Stomach (tissue), 19 donors: ENCODE measurements around the gene OR4E1. TPM values are rescaled to one million over a fixed set of nuclear protein-coding genes. Genes with fewer than 3 reads are reported as not detected.

Experiments
- DNase-seq, 2 donors: peaks; one replicate each; pipeline versions ENCODE4 v3.0.0 to v3.0.0-alpha.2; 2013 to 2019
- H3K27ac ChIP-seq, 5 donors: fragments of 200-600 bp in 4 of 5; sonication (generic) in 4 of 5; one replicate each; pipeline ENCODE4 v1.5.1; 2013 to 2019; ENCODE audit warnings: mild to moderate bottlenecking in 1 of 5, moderate library complexity in 1 of 5
- H3K27me3 ChIP-seq, 3 donors: fragments of 200-600 bp; sonication (generic); one replicate each; pipeline ENCODE4 v1.5.1; 2017 to 2019; ENCODE audit warnings: mixed run types in 1 of 3
- H3K36me3 ChIP-seq, 4 donors: fragments of 200-600 bp; sonication (generic); 1 replicate in 3 of 4; 2 replicates in 1 of 4; pipeline ENCODE4 v1.5.1; 2016 to 2019
- H3K4me1 ChIP-seq, 4 donors: fragments of 200-600 bp; sonication (generic); one replicate each; pipeline ENCODE4 v1.5.1; 2016 to 2019
- H3K4me3 ChIP-seq, 4 donors: fragments of 200-600 bp; sonication (generic) in 3 of 4; one replicate each; pipeline ENCODE4 v1.5.1; 2016 to 2019; ENCODE audit warnings: mild to moderate bottlenecking in 1 of 4
- H3K9me3 ChIP-seq, 4 donors: fragments of 200-600 bp; sonication (generic); one replicate each; pipeline ENCODE4 v1.5.1; 2016 to 2019
- EP300 ChIP-seq: sonication (generic); formaldehyde crosslinking; IDR thresholded peaks from one replicate; pipeline ENCODE4 v1.6.1; 2017; ENCODE audit warnings: antibody characterized with exemption
- POLR2A ChIP-seq, 4 donors: fragments of 450-650 bp; IDR thresholded peaks; one replicate each; pipeline ENCODE4 v1.6.1; 2016; ENCODE audit warnings: antibody characterized with exemption in 4 of 4, control low read depth in 2 of 4, mild to moderate bottlenecking in 1 of 4, moderate library complexity in 1 of 4
- POLR2AphosphoS5 ChIP-seq, 3 donors: sonication (generic); formaldehyde crosslinking; IDR thresholded peaks; one replicate each; pipeline ENCODE4 v1.6.1; 2016; ENCODE audit warnings: antibody characterized with exemption in 3 of 3
- WGBS, 5 donors: extraction: QIAGEN DNeasy Blood & Tissue Kit in 3 of 5; methylation state at CpG; one replicate each; pipeline versions ENCODE4 v1.1.5 to v1.1.7; 2013 to 2018; 5-methylcytosine and 5-hydroxymethylcytosine counted together
- intact Hi-C: fragments of 100-400 bp; cut with DNase I; formaldehyde crosslinking; loops from one replicate; pipeline ENCODE4 v1.15.1; 2023; ENCODE audit warnings: low total_unique reads
- long read RNA-seq, 10 donors: transcript quantifications; one replicate each; lab custom pipeline, GENCODE V29; 2026
- polyA plus RNA-seq, 3 donors: library from polyadenylated mRNA; stranded (reverse); fragments of 200-250 nt; gene quantifications; one replicate each; pipeline ENCODE4 v1.2.3, GENCODE V29; 2013
- total RNA-seq, 5 donors: library from RNA; depleted of rRNA; stranded (reverse); fragments of >200 nt; gene quantifications; one replicate each; pipeline versions ENCODE4 v1.1.0 to v1.2.3, GENCODE V29; 2014 to 2016
- TF ChIP-seq, protein P1 (sequence below), 7 experiments: fragments of 450-650 bp in 4 of 7; fragments of 200-600 bp in 3 of 7; sonication (generic) in 3 of 7; IDR thresholded peaks; one replicate each; pipeline ENCODE4 v1.5.1; 2016 to 2019; ENCODE audit warnings: antibody characterized with exemption in 7 of 7, control low read depth in 2 of 7, mild to moderate bottlenecking in 1 of 7
- donor health status: healthy with polysubstance abuse.
- donor health status: Bipolar disorder and iron deficiency.
- donor health status: healthy.

OR4E1 gene
- total RNA-seq = not detected
- polyA plus RNA-seq = not detected
- long read RNA-seq, donor 1 = 0 reads
- long read RNA-seq, donor 2 = 0 reads
- long read RNA-seq, donor 3 = 0 reads
- long read RNA-seq, donor 4 = 0 reads
- long read RNA-seq, donor 5 = 0 reads
- long read RNA-seq, donor 6 = 0 reads
- long read RNA-seq, donor 7 = 0 reads
- long read RNA-seq, donor 8 = 0 reads
- long read RNA-seq, donor 9 = 0 reads
- long read RNA-seq, donor 10 = 0 reads

DNA sequence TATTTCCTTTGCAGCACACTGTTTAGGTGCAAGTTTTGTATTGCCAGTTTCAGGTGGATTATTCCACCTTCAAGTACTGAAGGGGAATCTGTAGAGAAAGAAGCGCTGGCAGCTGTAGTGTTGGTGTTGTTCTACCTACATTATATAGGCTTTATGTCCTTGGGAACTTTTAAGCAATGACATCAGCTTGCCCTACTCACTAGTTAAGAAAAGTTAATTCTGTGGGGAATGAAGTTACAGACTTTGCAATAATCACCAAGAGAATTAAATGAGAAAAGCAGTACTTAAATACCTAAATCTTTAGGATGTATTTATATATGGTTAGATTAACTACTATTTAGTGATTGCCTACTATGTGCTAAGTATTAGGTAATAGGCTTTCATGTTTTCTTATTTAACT lies at the start of gene OR4E1:
Gene OR4E1 (minus strand): TSS at position 101 of the 400 bp plus-strand sequence. CDS start 2,883 bp downstream, outside the sequence.
- no peak within 1 kb of the TSS for H3K4me3 ChIP-seq
- H3K4me1 ChIP-seq = no peaks in the 10 kb centered on the region
- no peak within 1 kb of the TSS for H3K27ac ChIP-seq
- H3K27me3 ChIP-seq = no peaks in the 10 kb centered on the region
- H3K9me3 ChIP-seq = peaks cover 0 to 12% (median 10%) of the 10 kb centered on the region in 4 donors
- no peaks in the 10 kb centered on the region for H3K36me3 ChIP-seq
- DNase-seq = no peak
- TF ChIP-seq, protein P1, sequence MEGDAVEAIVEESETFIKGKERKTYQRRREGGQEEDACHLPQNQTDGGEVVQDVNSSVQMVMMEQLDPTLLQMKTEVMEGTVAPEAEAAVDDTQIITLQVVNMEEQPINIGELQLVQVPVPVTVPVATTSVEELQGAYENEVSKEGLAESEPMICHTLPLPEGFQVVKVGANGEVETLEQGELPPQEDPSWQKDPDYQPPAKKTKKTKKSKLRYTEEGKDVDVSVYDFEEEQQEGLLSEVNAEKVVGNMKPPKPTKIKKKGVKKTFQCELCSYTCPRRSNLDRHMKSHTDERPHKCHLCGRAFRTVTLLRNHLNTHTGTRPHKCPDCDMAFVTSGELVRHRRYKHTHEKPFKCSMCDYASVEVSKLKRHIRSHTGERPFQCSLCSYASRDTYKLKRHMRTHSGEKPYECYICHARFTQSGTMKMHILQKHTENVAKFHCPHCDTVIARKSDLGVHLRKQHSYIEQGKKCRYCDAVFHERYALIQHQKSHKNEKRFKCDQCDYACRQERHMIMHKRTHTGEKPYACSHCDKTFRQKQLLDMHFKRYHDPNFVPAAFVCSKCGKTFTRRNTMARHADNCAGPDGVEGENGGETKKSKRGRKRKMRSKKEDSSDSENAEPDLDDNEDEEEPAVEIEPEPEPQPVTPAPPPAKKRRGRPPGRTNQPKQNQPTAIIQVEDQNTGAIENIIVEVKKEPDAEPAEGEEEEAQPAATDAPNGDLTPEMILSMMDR (IDR thresholded peaks at IDR 0.05) = no peak
- TF ChIP-seq POLR2A (IDR thresholded peaks at IDR 0.05) (no peak), POLR2AphosphoS5 (IDR thresholded peaks at IDR 0.05) (no peak), EP300 (no peak)
- WGBS, 5 donors = 83 to 97% (median 89%) methylated on average over 1 of the region's 1 CpG
- intact Hi-C loops = no loop called here

GRCh38 chr14:21721504-21721903 lies 47.9 kb upstream of the OR4E1 start:
- Histone ChIP-seq H3K9me3 (no peaks in the 10 kb centered on the region), H3K36me3 (no peaks in the 10 kb centered on the region), H3K4me1 (no peaks in the 10 kb centered on the region), H3K4me3 (no peak overlapping the region), H3K27ac (no peak overlapping the region), H3K27me3 (peaks cover 0 to 21% (median 0%) of the 10 kb centered on the region in 3 donors)
- DNase-seq = no peak
- TF ChIP-seq POLR2AphosphoS5 (IDR thresholded peaks at IDR 0.05) (no peak), POLR2A (IDR thresholded peaks at IDR 0.05) (no peak), EP300 (no peak)
- TF ChIP-seq, protein P1 (IDR thresholded peaks at IDR 0.05) = no peak
- 48 to 64% (median 60%) methylated on average over 3 of the region's 3 CpGs for whole genome bisulfite sequencing, 5 donors
- intact Hi-C loops = no loop called here

- 56 to 78% (median 64%) methylated on average over 3 of the region's 3 CpGs for WGBS, 5 donors
- Histone ChIP-seq H3K27ac (no peak overlapping the region), H3K4me3 (no peak overlapping the region), H3K27me3 (peaks cover 0 to 27% (median 0%) of the 10 kb centered on the region in 3 donors), H3K9me3 (no peaks in the 10 kb centered on the region), H3K36me3 (no peaks in the 10 kb centered on the region), H3K4me1 (no peaks in the 10 kb centered on the region)
- DNase-seq = no peak
- TF ChIP-seq EP300 (no peak), POLR2AphosphoS5 (IDR thresholded peaks at IDR 0.05) (no peak), POLR2A (IDR thresholded peaks at IDR 0.05) (no peak)
- TF ChIP-seq, protein P1 (IDR thresholded peaks at IDR 0.05) = no peak
- intact Hi-C loops = no loop called here
These were observed 46.2 kb upstream of the OR4E1 start for GRCh38 chr14:21719841-21720240.

- Histone ChIP-seq H3K27me3 (peaks cover 0 to 11% (median 0%) of the 10 kb centered on the region in 3 donors), H3K27ac (no peak overlapping the region), H3K36me3 (no peaks in the 10 kb centered on the region), H3K4me1 (no peaks in the 10 kb centered on the region), H3K9me3 (no peaks in the 10 kb centered on the region), H3K4me3 (no peak overlapping the region)
- intact Hi-C loops = no loop called here
- 64 to 82% (median 69%) methylated on average over 6 of the region's 6 CpGs for WGBS, 5 donors
- TF ChIP-seq POLR2AphosphoS5 (IDR thresholded peaks at IDR 0.05) = no peak
- TF ChIP-seq, protein P1 (IDR thresholded peaks at IDR 0.05) = no peak
- TF ChIP-seq EP300 = no peak
- TF ChIP-seq POLR2A (IDR thresholded peaks at IDR 0.05) = no peak
- DNase-seq = no peak
These were observed 40.8 kb upstream of the OR4E1 start for GRCh38 chr14:21714318-21714929.
